Activated CD8-positive, alpha-beta T cell treated with anti-CD3 and anti-CD28 coated beads for 36 hours (primary cell): ENCODE results near the gene AGXT2. TPM values are rescaled to one million over a fixed set of nuclear protein-coding genes. Genes with fewer than 3 reads are reported as not detected.

Experiments
- ATAC-seq: fragments of 200-7000 bp; cut with Tn5 transposase; one replicate; pipeline ENCODE4 v1.10.0; 2021; ENCODE audit warnings: mild to moderate bottlenecking, moderate library complexity
- CTCF ChIA-PET: fragments of 350-600 bp; sonication (Branson Sonifier 250); formaldehyde crosslinking; loops from one replicate; lab custom pipeline; 2021; ENCODE audit warnings: antibody characterized with exemption; lab: Charles Lee
- POLR2A ChIA-PET: fragments of 350-600 bp; sonication (Branson Sonifier 250); formaldehyde crosslinking; loops from one replicate; lab custom pipeline; 2021; ENCODE audit warnings: antibody characterized with exemption; lab: Charles Lee
- DNase-seq: peaks from one replicate; pipeline ENCODE4 v3.0.0-alpha.2; 2020
- H3K27ac Mint-ChIP-seq: one replicate; pipeline ENCODE4 v1.8.0; 2021; ENCODE audit warnings: mild to moderate bottlenecking, mixed read lengths
- H3K27me3 Mint-ChIP-seq: one replicate; pipeline ENCODE4 v1.8.0; 2021; ENCODE audit warnings: mixed read lengths
- H3K36me3 Mint-ChIP-seq: one replicate; pipeline ENCODE4 v1.8.0; 2021; ENCODE audit warnings: low read depth, mixed read lengths
- H3K4me1 Mint-ChIP-seq: one replicate; pipeline ENCODE4 v1.8.0; 2021; ENCODE audit warnings: low read depth, mixed read lengths
- H3K4me3 Mint-ChIP-seq: one replicate; pipeline ENCODE4 v1.8.0; 2021; ENCODE audit warnings: mild to moderate bottlenecking, moderate library complexity, mixed read lengths
- H3K9me3 Mint-ChIP-seq: one replicate; pipeline ENCODE4 v1.8.0; 2021; ENCODE audit warnings: mixed read lengths
- CTCF ChIP-seq: fragments of 200-600 bp; IDR thresholded peaks from one replicate; pipeline ENCODE4 v1.8.0; 2022; ENCODE audit warnings: antibody characterized with exemption, mild to moderate bottlenecking
- intact Hi-C: fragments of 100-400 bp; cut with micrococcal nuclease; formaldehyde crosslinking; loops from one replicate; pipeline ENCODE4 v1.10.0; 2022
- total RNA-seq, 2 experiments: library from RNA; stranded (reverse); gene quantifications; one replicate each; pipeline ENCODE4 v1.2.3, GENCODE V29; 2021

Gene AGXT2
- total RNA-seq, 2 experiments from 2014 or later = not detected

DNA sequence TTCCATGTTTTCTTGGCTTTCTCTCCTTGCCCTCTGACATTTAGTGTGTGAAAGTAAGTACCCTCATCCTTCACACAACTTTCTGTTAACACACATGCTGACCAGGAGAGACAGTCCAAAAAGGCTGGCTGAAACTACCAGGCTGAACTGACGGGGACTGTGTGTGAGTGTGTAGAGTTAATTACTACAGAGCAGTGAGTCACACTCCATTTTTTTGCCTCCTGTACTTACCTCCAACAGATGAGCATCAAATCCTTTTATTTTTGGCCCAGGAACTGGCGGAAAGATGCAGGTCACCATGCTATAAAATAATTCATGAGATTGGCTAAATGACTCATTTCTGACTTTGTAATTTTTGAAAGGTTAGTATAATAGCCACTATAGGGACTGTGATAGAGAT, 20.2 kb upstream of the AGXT2 start:
- Mint-ChIP-seq H3K27me3 (peaks cover 27% of the 10 kb centered on the region), H3K9me3 (no peaks in the 10 kb centered on the region), H3K4me3 (no peak overlapping the region), H3K36me3 (no peaks in the 10 kb centered on the region), H3K27ac (no peak overlapping the region), H3K4me1 (no peaks in the 10 kb centered on the region)
- ATAC-seq (no peak), DNase-seq (no peak)
- intact Hi-C loops = no loop called here
- ChIA-PET CTCF (interaction anchor here (0.8 kb wide), 1 partner anchor 525 kb away, joined by 3 read pairs; no protein-coding TSS in a partner anchor), POLR2A (no interaction called here)
- no peak for TF ChIP-seq CTCF

GRCh38 chr5:35066260-35066795, 18.6 kb upstream of the AGXT2 start:
- Mint-ChIP-seq H3K36me3 (no peaks in the 10 kb centered on the region), H3K4me1 (no peaks in the 10 kb centered on the region), H3K4me3 (no peak overlapping the region), H3K9me3 (no peaks in the 10 kb centered on the region), H3K27me3 (peaks cover 24% of the 10 kb centered on the region), H3K27ac (no peak overlapping the region)
- CTCF ChIA-PET = no interaction called here
- no peak for ATAC-seq
- TF ChIP-seq CTCF = no peak
- no peak for DNase-seq
- POLR2A ChIA-PET = no interaction called here
- intact Hi-C loops = no loop called here

DNA sequence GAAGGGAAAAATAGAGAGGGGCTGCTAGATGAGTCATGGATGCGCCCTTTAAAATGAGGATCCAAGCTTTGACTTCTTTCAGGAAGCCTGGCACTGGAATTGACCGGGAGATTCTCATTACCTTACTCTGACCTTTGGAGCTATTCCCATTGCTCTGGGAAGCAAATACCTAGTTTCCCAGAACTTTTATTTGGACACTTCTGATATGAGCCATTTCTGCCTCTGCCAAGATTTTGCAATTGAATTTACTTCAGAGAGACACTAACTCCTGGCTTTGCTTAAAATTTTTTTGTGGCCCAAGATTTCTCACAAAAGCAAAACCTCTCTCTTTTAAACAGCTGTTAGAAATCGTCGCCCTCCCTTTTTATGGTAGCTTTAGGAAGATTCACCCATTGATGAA, 15.7 kb upstream of the AGXT2 start:
- Mint-ChIP-seq H3K27me3 (peaks cover 31% of the 10 kb centered on the region), H3K4me1 (peaks cover 2% of the 10 kb centered on the region), H3K9me3 (no peaks in the 10 kb centered on the region), H3K36me3 (no peaks in the 10 kb centered on the region), H3K4me3 (no peak overlapping the region), H3K27ac (no peak overlapping the region)
- ATAC-seq (no peak), DNase-seq (no peak)
- intact Hi-C loops = no loop called here
- POLR2A ChIA-PET = no interaction called here
- TF ChIP-seq CTCF = no peak
- CTCF ChIA-PET = interaction anchor here (1.0 kb wide), 1 partner anchor 60 kb away, joined by 3 read pairs; no protein-coding TSS in a partner anchor

DNA sequence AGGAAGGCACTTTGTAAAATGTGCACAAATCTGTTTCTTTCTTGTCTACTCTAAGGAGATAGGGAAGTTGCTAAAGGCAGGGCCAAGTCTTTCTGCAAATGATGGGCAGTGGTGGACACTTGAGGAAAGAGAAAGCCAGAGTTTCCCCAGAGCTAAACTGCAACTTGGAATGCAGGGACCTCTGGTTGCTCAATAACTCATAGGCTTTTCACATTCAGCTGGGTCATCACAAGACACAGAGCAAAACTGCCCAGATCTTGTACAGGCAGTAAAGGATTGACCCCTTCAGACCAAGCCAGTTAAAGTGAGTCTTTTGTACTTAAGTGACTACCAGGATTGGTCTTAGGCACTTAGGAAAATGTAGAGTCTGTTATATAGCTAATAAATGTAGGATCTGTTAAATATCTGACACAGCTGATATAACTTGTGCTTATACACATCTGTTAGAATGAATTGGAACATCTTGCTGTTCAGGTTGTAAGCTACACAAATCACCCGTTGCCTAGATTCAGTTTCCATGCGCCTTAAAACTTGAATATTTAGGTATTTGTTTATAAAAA, 13.5 kb upstream of the AGXT2 start:
- Mint-ChIP-seq H3K9me3 (no peaks in the 10 kb centered on the region), H3K27me3 (peaks cover 31% of the 10 kb centered on the region), H3K4me1 (peaks cover 10% of the 10 kb centered on the region), H3K36me3 (no peaks in the 10 kb centered on the region), H3K4me3 (no peak overlapping the region), H3K27ac (no peak overlapping the region)
- DNase-seq (no peak), ATAC-seq (no peak)
- intact Hi-C loops = no loop called here
- no peak for TF ChIP-seq CTCF
- ChIA-PET CTCF (no interaction called here), POLR2A (no interaction called here)

DNA sequence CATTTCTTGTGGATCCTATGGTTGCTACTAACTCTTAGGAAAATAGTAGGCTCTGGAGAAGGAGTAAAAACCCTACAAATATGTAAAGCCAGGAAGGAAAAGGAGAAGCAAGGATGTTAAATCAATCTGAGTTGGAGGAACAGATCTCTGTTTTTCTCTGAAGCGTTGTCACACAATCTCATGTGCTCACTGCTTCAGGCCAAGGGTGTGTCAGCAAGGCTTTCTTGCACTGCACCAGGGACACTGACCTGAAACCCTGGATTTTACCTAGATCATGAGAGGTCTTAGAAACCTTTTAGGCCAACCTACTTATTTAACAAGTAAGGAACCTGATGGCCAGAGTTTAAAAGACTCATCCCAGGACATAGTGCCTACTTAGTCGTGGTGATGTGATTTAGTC, 12.5 kb upstream of the AGXT2 start:
- no peak for DNase-seq
- Mint-ChIP-seq H3K9me3 (no peaks in the 10 kb centered on the region), H3K4me3 (no peak overlapping the region), H3K4me1 (peaks cover 10% of the 10 kb centered on the region), H3K27ac (no peak overlapping the region), H3K36me3 (no peaks in the 10 kb centered on the region), H3K27me3 (peaks cover 26% of the 10 kb centered on the region)
- ChIA-PET POLR2A (no interaction called here), CTCF (no interaction called here)
- no peak for ATAC-seq
- TF ChIP-seq CTCF = no peak
- intact Hi-C loops = no loop called here
